GM18873 (cell line): ENCODE measurements around the gene C11orf21.
"Not testable (repeated sequence)": the region's sequence is repeated elsewhere in the genome, so short reads cannot be mapped to it uniquely, and the experiment has no call there.

Source experiments
- ATAC-seq: cut with Tn5 transposase; IDR thresholded peaks from one replicate; pipeline ENCODE4 v1.9.1; 2021; ENCODE audit warnings: mild to moderate bottlenecking, moderate library complexity, moderate number of reproducible peaks; ENCODE audit not compliant: unreplicated experiment, low FRiP score

C11orf21 gene

DNA sequence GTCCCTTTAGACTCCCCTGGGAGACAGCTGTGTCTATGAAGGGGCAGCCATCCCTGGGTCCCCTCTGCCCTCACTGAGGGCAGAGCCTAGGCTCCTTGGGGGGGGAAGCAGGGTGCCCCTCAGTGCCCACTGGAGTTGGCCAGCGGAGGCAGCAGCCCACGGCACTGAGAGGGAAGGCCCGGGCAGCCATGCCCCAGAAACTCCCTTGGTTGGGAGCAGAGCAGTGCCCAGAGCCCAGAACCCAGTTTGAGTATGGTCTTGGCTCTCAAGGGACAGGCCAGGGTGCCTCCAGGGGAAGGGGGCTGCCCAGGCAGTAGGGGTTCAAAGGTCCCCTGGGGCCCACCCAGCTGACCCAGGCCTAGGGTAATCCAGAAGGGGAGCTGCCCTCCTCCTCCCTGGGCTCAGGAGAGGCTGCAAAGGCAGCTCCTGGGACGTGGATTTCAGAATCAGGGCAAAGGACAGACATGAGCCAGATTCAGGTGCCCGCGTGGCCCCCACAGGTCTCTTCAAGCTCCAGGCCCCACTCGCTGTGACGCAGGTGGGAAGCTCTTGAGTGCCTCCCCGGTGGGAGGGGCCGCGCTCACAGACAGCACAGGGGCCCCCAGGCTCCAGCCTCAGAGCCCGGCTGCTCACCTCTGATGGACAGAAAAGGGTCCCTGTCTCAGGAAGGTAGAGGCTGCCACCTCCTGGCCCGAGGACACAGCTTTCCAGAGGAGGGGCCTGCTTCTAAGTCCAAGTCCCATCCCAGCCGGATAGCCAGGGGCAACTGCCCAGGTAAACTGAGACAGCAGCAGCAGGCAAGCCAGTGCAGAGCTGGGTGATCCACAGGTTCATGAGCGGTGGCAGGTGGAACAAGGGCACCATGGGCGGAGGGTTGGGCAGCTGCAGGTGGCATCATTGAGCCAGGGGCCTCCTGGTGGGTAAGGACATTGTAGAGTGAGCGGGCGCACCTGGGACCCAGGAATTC is 2.6 kb downstream of the C11orf21 start:
- no peak for ATAC-seq

DNA sequence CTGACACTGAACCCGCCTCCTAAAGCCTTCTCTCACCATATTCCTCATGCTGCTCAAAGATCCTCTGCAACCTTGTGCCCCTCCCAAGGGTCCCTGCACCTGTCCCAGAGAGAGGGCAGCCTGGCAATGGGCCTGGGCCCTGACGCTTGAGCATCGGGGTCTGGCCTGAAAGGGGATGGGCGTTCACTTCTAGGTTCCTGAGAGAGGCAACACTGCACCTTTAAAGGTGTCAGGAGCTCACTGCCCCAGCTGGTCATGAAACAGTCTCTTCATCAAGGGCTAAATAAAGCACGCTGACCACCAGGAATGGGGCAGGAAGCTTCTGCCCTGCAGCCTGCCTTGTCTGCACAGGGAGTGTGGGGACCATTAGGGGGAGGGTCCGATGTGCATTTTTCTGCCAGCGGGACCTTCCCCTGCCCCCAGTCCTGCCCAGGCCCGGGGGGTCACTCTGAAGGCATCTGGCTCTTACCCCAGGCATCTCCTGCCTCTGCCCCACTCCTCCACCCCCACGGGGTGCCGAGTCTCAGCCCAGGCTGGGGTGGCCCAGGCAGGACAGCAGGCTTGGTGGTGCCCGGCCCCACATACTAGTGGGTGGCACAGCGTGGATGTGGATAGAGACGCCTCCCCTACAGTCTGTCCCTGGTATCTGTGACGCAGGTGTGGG is 3.5 kb downstream of the C11orf21 start:
- ATAC-seq: no peak

DNA sequence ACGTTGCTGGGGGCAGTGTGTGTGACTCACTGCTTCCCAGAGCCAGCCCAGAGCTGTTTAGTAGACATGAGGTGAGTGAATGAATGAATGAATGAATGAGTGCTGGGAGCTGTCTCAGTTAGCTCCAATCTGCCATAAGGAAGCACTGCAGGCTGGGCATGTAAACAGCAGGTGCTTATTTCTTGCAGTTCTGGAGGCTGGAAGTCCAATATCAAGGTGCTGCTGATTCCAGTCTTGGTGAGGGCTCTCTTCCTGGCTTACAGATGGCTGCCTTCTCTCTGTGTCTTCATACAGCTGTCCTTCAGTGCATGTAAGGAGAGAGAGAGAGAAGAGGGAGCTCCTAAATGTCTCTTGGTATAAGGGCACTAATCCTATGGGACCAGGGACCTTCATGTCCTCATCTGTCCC is 4.1 kb downstream of the C11orf21 start:
- no peak for ATAC-seq

DNA sequence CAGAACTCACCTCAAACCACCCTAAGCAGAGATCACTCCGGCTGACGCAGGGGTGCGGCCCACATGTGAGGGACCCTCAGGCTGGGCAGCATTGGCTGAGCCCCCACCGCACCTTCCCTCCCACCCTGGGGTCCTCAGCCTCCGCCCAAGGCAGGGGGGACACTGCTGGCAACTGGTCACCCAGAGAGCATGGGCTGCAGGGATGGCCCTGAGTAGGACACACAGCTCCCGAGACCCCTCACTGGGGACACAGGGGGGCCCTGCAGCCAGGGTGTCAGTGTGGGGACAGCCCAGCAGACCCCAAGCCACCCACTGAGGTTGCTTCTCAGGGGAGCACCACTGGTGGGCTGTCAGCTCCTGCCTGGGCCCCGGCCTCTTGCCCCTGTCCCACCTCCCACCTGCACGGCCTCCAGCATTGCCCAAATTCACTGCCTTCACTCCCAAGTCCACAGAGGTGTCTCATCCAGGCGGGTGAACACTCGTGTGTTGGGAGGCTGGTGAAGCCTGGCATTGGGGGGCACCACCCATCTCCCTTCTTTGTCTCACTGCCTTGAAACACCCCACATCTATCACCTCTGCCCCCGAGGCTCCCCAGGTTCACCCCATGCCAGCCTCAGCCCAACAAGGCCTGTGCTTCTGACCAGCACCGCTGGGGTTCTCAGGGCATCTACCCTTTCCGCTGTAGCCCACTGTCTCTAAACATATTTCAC is 4.7 kb downstream of the C11orf21 start:
- no peak for ATAC-seq

DNA sequence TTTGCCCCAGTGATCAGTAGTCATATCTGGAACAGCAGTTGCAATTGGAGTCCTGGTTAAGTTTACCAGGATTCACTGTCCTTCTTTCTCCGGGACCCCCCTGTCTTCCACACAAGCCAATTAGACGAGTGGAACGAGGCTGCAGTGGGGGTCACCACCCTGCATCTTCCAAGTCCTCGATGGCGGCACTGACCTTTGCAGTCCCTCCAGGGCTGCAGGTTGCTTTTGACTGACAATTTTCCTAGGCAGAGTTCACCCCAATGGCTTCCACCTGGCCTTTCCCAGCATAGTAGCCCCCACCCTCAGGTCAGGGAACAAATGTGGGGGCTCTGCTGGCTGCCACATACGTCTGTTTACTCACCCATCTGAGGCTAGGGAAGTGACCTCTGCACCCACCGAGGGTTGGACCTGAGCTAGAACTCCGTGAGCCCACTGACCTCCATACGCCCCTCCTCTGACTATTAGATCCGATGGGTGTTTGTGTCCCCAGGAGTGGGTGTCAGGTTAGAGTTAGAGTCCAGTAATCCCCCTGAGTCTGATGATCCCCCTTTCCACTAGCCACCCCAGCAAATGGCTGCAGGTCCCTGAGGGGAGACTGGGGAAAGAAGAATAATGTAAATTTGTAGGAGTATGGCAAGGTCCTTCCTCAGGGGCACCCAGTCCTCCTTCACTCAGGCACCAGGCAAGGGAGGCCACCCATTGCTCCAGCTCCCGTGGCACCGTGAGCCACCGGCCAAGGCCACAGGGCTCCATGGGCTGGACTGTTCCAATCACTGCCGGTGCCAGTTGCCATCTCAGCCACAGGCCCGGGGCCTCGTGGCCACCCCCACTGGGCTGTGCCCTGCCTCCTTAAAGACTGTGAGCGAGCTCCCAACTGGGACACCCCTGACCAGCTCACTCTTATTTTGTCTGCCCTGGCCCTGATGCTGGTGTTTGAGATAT is 5.5 kb downstream of the C11orf21 start:
- no peak for ATAC-seq

DNA sequence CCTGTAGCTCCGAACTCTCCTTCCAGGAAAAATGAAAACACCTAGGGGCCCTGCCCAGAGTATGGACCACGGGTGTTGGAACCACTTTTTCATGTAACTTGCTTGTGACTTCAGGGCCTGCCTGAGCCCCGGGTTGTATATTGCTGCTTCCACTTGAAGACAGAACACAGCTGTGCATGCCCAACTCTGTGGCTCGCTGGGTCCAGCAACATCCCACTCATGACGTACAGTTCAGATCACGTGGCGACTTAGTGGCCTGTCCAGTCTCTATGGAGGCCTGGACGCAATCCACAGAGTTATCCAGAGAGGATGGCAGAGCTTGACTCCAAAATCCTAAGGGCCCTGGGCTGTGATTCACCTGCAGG is 6.8 kb downstream of the C11orf21 start:
- no peak for ATAC-seq

DNA sequence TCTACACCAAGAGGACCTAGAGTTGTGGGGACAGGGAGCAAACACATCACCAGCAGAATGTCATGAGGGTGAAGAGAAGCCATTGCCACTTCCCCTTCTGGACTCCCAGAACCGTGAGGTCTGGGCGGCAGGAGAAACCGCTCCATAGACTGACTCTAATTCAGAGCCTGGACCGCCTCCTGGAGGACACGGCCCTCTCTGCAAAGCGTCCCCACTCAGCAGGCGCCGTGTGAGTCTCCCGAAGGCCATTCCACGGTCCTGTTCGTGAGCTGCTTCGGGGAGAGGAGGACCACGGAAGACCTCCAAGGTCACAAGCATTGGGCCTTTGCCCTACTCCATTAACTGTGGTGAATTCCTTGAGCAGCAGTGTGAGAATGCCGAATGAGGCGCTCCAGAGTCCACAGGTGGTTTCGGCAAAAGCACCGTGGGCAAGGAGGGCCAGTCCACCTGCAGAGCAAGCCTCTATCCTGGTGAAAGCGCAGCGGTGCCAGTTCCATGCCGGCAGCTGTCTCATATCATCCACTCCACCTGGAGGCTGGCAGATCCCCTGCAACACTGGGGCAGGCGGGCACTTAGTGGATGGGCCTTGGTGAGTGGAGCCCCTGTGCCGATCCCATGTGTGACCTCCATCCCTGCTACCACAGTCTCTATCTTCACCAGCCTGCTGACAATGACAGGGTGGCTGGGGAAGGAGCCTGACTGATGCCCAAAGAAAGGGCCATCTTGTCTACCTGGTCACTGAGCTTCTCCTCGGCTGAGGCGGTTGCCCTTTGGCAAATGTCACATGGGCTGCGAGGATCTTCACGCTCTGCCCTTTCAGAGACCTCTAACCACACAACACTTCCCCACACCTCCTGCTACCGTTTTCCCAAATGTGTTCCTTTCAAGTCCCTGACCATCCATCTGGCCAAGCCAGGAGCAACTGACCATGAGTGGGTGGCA is 7.5 kb downstream of the C11orf21 start:
- no peak for ATAC-seq

DNA sequence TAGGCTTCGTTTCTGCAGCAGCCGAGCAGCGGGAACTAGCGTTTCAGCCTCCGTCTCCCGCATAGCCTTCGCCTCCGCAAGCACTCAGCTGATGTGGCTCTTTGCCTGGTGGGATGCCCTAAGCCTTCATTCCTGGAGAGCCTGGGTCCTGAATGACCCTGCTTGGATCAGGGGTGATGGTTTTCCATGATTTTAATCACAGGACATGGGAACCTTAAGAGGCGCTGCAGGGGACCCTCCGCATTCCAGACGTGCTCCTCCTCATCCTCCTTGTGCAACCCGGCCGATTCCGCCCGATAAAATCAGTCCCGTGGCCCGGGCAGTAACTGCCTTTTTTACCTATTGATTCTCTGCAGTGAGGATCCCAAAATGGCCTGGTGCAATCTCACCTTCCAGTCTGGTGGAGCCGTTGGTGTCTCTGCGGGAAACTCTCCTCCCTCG is 8.2 kb downstream of the C11orf21 start:
- no peak for ATAC-seq

DNA sequence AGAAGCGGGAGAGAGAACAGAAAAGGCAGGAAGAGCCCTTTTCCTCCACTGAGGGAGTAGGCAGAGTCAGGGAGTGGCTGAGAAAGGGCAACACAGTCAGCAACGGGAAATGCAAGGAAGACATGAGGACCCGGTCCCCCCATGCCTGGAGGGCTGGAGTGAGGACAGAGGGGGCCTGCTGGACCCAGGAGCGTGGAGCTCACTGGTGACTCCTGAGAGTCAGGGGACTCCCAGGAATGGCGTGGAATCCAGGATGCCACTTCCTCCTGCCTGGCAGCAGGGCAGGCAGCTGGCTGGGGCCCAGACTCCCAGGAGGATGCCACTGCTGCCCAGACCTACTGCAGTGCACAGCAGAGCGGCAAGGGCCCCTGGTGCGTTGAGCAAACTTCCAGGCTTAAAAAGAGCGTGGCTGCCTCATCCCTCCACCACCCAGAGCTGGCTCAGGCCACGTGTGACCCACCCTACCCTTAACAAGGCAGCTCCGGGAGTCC is 11.3 kb downstream of the C11orf21 start:
- ATAC-seq: no peak

DNA sequence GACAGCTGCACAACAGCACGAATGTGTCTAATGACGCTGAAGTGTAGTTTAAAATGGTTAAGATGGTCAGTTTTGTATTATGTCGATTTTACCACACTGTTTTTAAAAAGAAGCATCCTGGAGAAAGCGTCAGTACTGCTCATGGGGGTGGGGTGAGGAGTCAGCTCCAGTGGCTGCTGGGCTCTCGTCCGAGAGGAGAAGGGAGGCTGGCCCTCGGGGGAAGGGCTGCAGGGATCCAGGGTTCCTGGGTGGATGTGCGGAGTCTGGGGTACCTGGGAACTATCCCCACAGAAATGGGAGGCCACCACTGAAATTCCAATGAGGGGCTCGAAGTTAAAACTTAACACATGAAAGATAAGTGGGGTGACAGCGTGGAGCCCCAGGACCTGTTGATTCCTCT is 11.9 kb downstream of the C11orf21 start:
- ATAC-seq: no peak

DNA sequence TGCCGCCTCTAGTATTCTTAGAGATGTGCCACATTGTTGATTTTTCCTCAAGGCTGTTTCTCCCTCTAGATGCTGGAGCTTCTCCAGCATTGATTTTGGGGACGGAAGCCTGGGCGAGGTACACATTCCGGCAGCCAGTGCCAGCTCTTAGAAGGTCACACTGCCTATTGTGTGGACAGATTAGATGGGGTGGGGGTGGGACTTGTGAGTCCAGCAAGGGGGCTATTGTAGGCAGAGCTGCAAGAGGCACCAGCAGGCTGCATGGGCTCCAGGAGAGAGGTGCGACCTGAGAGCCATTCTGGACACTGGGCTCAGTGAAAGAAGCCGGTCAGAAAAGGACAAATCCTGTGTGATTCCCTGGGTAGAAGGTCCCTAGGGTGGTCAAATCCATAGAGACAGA is 12.4 kb downstream of the C11orf21 start:
- no peak for ATAC-seq

DNA sequence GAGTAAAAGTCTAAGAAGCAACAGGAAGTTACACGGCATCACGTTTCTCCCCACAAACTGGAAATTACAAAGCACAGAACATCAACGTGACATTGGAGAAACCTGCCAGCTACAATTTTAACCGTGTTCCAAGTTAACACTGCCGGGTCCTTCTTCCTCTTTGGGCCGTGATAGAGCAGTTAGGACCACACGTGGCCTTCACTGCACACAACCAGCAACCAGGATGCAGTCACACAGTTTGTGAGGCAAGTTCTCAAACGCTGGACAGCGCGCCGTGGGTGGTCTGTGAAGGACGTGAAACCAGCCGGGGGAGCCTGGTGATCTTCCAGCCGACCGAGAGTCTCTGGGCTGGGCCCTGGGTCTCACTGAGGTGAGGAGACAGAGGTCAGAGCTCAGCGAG is 14.6 kb downstream of the C11orf21 start:
- ATAC-seq: no peak

DNA sequence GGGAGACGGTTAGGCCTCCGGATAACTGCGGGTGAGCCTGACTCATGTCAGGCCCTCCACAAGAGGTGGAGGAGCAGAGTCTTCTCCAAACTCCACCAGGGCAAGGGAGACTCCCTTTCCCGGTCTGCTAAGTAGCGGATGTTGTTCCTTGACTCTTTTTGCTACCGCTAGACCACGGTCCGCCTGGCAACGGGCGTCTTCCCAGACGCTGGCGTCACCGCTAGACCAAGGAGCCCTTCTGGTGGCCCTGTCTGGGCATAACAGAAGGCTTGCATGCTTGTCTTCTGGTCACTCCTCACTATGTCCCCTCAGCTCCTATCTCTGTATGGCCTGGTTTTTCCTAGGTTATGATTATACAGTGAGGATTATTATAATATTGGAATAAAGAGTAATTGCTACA is 15.4 kb downstream of the C11orf21 start:
- ATAC-seq: not testable (repeated sequence)

DNA sequence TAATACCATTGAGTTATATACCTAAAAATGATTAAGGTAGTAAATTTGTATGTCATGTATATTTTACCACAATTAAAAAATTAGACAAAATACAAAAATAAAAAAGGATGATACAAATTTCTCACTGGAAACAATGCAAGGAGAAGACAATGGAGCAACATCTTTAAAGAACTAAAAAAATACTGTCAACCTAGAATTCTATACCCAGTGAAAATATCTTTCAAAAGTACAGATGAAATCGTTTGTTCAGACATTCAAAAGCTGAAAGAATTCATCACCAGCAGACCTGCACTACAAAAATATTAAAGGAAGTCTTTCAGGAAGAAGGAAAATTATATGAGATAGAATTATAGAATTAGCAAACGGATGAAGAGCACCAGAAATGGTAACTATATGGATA is 21.5 kb downstream of the C11orf21 start:
- no peak for ATAC-seq

DNA sequence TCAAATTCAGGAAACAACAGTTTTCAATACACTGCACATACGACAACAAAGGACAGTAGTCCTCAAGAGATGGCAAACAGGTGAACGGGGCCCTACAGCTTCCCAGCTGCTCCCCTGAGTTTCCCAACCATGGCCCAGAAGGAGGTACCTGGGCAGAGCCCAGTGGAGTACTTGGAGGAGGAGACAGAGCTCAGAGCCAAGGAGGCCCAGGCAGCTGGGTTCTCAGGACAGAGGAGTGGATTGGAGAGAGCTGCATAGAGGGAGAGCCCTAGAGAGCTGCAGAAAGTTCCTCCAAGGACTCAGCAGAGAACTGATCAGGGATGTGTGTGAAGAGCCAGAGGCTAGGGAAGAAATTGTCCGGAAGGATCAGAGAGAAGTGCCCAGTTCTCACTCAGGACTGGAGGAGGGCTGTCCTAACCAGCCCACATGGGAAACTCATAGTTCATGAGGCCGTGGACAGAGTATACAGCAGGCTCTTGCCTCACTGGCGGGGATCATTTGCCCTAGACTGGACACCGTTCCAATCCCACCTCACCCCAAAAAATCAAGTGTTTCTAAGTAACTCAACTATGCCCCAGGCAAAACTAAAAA is 23.7 kb downstream of the C11orf21 start:
- ATAC-seq: no peak

DNA sequence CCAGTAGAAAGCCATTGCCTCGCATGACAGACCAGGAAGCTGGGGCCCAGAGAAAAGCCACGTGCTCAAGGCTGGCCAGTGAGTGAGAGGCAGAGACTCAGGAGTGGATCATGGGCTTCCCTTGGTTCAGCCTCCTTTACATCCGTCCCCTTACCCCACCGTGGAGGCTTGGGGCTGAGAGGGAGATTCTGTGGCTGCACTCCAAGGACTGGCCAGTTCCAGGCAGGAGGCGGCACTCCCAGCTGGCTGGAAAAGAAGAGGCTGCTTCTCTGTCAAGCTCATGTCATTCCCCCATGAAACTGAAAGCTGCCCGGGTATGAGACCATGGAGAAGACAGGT is 24.7 kb downstream of the C11orf21 start:
- ATAC-seq: no peak

DNA sequence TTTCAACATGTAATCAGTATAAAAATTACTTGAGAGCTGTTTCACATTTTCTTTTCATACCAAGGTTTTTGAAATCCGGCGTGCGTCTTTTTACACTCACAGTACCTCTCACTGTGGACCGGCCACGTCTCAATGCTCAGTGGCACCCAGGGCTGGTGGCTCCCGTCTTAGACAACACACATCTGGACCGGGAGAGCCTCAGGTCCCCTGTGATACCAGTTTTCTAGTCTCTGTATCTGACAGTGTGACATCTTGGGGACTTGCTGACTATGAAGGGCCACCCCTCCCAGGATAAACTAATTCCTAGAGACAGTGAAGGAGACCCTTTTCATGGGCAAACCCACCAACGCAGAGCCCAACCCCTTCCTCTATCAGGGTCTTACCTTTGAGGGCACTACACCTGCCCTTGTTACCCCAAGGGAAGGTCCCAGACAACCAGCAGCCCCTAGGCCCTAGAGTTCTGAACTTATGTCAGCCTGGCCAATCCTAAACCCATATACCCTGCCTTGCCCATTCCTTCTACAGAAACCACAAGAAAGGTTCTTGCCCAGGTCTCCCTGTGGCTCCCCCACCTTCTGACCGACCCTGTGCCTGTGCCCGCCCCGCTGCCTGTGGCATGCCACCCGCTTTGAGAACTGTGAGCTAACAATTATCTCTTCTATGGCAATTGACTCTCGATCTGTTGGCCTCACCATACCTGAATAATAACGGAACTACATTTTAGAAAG is 25.3 kb downstream of the C11orf21 start:
- no peak for ATAC-seq
